Measurements from ENCODE around the gene LDLRAD3.
A peak's percentile ranks its signal among the peaks of the same experiment; 100 is the strongest.

Gene LDLRAD3

DNA sequence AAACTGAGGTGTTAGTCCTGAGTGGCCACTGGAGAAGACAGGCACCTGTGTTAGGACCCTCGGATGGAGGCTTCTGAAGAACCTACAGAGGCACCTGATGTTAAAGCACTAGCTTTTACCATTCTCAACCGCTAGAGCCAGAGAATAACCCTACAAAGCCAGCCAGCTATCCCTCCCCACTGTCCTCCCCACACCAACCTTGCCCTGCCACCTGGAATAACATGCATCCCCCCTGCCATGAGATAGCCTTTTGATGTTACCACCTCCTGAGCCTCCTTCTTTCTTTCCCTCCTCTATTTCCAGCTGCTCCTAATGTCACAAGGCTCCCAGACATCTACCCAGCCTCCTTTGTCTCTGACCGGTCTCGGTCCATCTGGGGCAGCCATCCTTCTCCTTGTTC, 317.2 kb downstream of the LDLRAD3 start:
- no peak for DNase-seq (ENCODE audit: low read depth)
- no peak overlapping the region for H3K4me3 ChIP-seq (ENCODE audit: low read depth, low read length)
- TF ChIP-seq, protein P1, sequence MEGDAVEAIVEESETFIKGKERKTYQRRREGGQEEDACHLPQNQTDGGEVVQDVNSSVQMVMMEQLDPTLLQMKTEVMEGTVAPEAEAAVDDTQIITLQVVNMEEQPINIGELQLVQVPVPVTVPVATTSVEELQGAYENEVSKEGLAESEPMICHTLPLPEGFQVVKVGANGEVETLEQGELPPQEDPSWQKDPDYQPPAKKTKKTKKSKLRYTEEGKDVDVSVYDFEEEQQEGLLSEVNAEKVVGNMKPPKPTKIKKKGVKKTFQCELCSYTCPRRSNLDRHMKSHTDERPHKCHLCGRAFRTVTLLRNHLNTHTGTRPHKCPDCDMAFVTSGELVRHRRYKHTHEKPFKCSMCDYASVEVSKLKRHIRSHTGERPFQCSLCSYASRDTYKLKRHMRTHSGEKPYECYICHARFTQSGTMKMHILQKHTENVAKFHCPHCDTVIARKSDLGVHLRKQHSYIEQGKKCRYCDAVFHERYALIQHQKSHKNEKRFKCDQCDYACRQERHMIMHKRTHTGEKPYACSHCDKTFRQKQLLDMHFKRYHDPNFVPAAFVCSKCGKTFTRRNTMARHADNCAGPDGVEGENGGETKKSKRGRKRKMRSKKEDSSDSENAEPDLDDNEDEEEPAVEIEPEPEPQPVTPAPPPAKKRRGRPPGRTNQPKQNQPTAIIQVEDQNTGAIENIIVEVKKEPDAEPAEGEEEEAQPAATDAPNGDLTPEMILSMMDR (conservative IDR thresholded peaks at IDR 0.05; ENCODE audit: low read depth, low read length): no peak

DNA sequence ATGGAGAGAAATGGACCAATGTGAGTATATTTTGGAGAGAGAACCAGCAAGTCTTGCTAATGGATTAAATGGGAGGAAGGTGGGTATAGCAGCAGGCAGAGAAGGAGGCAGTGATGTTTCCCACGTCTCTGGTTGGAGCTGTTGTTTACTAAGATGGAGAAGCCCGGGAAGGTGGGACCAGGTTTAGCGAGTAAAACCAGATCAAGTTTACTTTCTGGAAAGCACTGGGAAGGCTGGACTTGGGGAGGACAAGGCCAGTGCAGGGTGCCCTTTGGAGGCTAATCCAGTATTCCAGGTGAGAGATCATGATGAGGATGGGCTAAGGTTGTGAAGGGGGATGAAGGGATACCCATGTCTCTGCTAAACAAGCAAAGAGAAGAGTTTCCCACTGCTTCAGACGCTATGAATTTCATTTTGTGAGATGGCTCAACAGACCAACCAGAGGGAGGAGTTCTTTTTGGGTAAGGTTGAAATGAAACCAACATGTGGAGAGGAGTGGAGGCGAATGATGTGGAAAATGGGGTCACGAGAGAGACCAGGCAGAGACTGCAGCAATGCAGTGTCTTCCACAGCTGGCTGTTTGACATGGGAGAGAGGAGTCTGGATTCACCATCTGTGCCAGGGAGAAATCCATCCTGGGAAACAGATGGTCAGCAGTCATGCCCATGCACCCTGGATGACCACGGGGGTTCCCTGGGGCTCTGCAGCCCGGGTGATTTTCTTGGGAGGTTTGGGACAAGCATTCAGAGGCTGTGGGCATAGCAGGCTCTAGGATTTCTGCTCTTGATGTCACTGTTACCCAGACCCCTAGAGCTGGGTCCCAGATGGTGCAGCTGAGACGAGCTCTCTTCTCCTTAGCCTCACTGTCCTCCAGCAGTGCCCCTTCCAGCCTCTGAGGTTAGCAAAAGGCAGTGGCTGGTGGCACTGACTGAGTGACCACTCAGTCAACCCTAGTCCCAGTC, 320.4 kb downstream of the LDLRAD3 start:
- TF ChIP-seq, protein P1 (conservative IDR thresholded peaks at IDR 0.05; ENCODE audit: low read depth, low read length): no peak
- H3K4me3 ChIP-seq (ENCODE audit: low read depth, low read length): no peak overlapping the region

DNA sequence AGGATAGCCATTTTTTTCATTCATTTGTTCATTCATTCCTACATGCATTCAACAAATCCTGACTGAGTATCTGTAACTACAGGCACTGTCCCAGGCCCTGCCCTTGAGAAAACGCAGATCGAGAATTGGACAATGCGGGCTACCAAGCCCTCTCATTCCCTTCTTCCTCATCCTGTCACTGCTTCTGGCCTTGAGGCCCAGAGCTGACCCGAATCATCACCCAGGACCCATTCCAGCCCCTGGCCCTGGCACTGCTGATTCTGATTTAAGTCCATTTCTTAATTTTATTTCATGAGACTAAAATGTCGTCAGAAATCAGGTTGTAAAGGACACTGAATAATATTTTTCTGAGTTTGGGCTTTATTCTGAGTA, 321.1 kb downstream of the LDLRAD3 start:
- TF ChIP-seq, protein P1 (conservative IDR thresholded peaks at IDR 0.05; ENCODE audit: low read depth, low read length): no peak

More for the DNA sequence above, 320.4 kb downstream of the LDLRAD3 start:
- no peak for DNase-seq (ENCODE audit: low read depth)

DNA sequence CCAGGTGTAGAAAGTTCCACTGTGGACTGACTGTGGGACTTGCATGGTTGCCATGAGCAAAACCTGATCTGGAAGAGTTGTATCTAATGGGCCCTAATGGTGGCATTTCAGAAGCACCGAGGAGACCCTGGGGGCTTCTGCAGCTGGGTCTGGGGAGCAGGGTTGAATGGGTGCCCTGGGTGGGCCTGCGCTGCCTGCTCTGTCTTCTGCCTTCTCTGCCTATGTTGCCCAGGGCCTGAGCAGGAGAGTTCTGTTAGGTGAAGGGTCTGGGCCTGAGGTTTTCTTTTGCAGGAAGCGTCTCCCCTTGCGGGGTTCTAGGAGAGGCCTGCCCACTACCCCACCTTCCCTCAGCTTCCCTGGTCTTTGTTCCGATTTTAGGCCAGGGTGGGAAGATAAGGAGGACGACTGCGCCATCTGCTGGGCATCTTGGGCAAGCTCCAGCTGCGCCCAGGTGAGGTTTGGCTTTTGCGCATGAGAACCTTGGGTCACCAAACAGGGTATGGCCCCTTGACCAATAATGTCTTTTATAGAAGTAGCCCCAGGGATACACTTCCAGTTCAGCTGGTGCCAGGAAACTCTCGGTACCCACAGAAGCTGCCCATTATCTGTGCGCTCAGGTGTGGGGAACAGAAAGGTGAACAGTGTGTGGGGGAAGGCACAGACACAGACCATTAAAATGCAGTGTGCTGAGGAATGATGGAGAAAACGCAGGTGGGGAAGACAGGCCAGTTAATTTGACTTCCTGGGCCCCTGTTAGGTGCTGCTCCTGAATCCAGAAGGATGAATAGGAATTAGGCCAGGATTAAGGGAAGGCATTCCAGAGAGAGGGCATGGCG, 322.1 kb downstream of the LDLRAD3 start:
- no peak overlapping the region for H3K4me3 ChIP-seq (ENCODE audit: low read depth, low read length)
- peak; percentile 56 for DNase-seq (ENCODE audit: low read depth)
- TF ChIP-seq, protein P1 (conservative IDR thresholded peaks at IDR 0.05; ENCODE audit: low read depth, low read length): peak; percentile 93

More for the DNA sequence above, 321.1 kb downstream of the LDLRAD3 start:
- no peak for DNase-seq (ENCODE audit: low read depth)
- H3K4me3 ChIP-seq (ENCODE audit: low read depth, low read length): no peak overlapping the region

DNA sequence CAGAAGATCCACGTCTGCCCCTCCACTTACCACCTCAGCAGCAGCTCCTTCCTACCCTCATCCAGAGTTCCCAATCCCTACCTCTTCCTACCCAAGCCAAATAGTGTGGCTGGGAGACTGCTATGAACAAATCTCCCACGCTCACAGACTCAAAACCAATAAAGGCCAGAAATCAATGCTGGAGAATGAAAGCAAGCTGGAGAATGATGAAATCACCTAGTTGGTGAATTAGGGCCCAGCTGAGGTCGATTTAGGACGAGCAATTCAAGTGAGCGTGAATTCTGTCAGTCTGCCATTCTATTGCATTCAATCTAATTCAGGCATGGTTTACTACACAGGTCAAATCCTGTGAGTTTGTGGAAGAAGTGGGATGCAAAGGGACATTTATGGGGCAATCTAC, 322.9 kb downstream of the LDLRAD3 start:
- TF ChIP-seq, protein P1 (conservative IDR thresholded peaks at IDR 0.05; ENCODE audit: low read depth, low read length): no peak
- no peak for DNase-seq (ENCODE audit: low read depth)
- H3K4me3 ChIP-seq (ENCODE audit: low read depth, low read length): no peak overlapping the region

DNA sequence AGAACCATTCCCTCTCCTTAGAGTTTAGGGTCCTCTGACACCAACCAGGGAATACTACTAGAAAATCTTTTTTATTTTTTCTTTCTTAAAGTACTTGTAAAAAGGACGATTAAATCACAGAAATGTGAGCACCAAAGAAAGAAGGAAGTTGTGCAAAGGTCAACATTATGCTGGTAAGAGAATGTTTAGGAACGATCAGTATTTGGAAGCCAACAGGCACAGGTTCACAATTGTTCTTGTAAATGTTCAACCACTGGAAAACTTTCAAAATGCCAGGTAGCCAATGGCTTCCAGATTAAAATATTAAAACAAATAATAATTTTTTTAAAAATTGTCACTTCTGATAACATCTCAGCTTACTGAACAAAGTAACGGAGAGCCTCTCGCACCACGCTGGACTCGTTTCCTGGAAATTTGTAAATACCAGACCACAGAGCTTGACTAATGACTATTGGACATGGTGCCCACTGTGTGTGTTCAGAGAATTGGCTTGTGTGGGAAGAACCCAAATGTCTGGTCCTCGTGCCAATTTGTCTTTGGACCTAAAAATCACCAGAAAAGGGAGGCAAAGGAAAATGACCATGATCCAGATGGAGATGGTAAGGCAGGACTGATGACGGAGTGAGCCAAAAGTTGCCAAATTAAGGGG, 324.6 kb downstream of the LDLRAD3 start:
- TF ChIP-seq, protein P1 (conservative IDR thresholded peaks at IDR 0.05; ENCODE audit: low read depth, low read length): no peak
- DNase-seq (ENCODE audit: low read depth): no peak
- H3K4me3 ChIP-seq (ENCODE audit: low read depth, low read length): no peak overlapping the region

All from choroid plexus epithelial cell (primary cell).